Right atrium auricular region (tissue), 2 donors: ENCODE measurements around the gene THRB. TPM values are rescaled to one million over a fixed set of nuclear protein-coding genes. Genes with fewer than 3 reads are reported as not detected.

Source experiments
- DNase-seq: peaks from one replicate; pipeline ENCODE4 v3.0.0-alpha.2; 2019; ENCODE audit warnings: low spot score
- H3K27ac ChIP-seq, 2 donors: fragments of 200-600 bp; sonication (generic); 1 replicate in 1 of 2; 2 replicates in 1 of 2; pipeline ENCODE4 v1.5.1; 2016 to 2019
- H3K27me3 ChIP-seq, 2 donors: fragments of 200-600 bp; sonication (generic); one replicate each; pipeline versions ENCODE4 v1.5.1 to v1.6.0; 2017 to 2019
- H3K36me3 ChIP-seq: fragments of 200-600 bp; sonication (generic); one replicate; pipeline ENCODE4 v1.5.1; 2016
- H3K4me1 ChIP-seq, 2 donors: fragments of 200-600 bp; sonication (generic); one replicate each; pipeline versions ENCODE4 v1.5.1 to v1.6.0; 2017 to 2019
- H3K4me3 ChIP-seq, 2 donors: fragments of 200-600 bp; sonication (generic); 1 replicate in 1 of 2; 2 replicates in 1 of 2; pipeline ENCODE4 v1.5.1; 2017 to 2019; ENCODE audit warnings: mild to moderate bottlenecking in 1 of 2, moderate library complexity in 1 of 2
- H3K9me3 ChIP-seq, 2 donors: fragments of 200-600 bp; sonication (generic); one replicate each; pipeline ENCODE4 v1.5.1; 2019
- total RNA-seq, 2 donors: library from RNA; depleted of rRNA; stranded (reverse); fragments of >200 nt; gene quantifications; one replicate each; pipeline ENCODE4 v1.1.0, GENCODE V29; 2016
- TF ChIP-seq, protein P1 (sequence below), 2 donors: fragments of 200-600 bp; sonication (generic); IDR thresholded peaks; one replicate each; pipeline ENCODE4 v1.5.1; 2019; ENCODE audit warnings: antibody characterized with exemption in 2 of 2

Gene THRB
- total RNA-seq, 2 donors from 2014 or later = 4.2 to 7.0 TPM

DNA sequence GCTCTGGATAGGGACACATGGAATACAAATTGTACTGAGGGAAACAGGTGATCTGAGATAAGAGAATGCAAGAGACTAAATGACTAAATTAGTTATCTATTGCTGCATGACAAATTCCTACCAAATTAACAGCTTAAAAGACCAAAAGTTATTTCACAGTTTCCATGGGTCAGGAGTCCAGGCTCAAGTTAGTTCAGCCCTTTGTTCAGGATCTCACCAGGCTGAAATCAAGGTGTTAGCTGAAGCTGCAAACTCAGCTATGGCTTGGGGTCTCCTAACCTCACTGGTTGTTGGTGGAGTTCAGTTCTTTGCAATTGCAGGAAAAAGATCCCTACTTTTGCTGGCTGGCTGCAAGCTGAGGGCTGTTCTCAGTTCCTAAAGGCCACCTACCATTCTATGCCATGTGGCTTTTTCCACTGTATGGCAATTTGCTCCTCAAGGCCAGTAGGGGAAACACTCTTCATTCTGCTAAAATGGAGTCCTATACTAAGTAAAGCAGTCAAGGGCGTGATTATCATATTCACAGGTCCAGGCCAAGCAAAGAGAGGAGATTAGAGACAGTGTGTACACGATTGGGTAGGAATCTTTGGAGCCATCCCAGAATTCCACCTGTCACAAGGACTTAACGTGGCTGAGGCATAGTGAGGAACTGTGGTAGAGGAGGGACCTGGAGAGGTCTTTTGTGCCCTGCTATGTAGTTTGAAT, 53.7 kb downstream of the THRB start:
- TF ChIP-seq, protein P1, sequence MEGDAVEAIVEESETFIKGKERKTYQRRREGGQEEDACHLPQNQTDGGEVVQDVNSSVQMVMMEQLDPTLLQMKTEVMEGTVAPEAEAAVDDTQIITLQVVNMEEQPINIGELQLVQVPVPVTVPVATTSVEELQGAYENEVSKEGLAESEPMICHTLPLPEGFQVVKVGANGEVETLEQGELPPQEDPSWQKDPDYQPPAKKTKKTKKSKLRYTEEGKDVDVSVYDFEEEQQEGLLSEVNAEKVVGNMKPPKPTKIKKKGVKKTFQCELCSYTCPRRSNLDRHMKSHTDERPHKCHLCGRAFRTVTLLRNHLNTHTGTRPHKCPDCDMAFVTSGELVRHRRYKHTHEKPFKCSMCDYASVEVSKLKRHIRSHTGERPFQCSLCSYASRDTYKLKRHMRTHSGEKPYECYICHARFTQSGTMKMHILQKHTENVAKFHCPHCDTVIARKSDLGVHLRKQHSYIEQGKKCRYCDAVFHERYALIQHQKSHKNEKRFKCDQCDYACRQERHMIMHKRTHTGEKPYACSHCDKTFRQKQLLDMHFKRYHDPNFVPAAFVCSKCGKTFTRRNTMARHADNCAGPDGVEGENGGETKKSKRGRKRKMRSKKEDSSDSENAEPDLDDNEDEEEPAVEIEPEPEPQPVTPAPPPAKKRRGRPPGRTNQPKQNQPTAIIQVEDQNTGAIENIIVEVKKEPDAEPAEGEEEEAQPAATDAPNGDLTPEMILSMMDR (IDR thresholded peaks at IDR 0.05) = no peak
- no peak overlapping the region for H3K27ac ChIP-seq
- H3K27me3 ChIP-seq = no peaks in the 10 kb centered on the region
- H3K4me3 ChIP-seq = no peak overlapping the region
- no peaks in the 10 kb centered on the region for H3K9me3 ChIP-seq
- no peak for DNase-seq
- H3K36me3 ChIP-seq = no peaks in the 10 kb centered on the region
- H3K4me1 ChIP-seq = no peaks in the 10 kb centered on the region

DNA sequence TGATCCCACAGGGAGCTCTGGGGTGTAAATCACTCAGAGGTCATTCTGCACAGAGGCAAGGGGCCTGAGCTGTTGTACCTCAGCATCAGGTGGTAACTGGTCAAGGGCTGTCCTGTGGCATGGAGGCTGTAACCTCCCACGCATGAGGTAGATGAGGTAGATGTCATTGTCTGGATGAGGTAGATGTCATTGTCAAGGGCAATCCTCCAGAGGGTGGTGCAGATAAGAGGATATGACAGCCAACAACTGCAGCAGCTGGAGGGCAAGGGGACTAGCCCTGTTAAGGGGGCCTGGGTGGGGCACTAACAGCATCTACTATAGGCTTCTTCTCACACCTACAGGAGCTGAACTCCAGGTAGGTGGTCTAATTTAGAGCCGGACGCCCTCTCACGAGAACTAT, 55.6 kb downstream of the THRB start:
- Histone ChIP-seq H3K9me3 (no peaks in the 10 kb centered on the region), H3K27me3 (no peaks in the 10 kb centered on the region), H3K36me3 (no peaks in the 10 kb centered on the region), H3K4me3 (no peak overlapping the region), H3K4me1 (peaks cover 0 to 9% of the 10 kb centered on the region in 2 donors), H3K27ac (no peak overlapping the region)
- DNase-seq = no peak
- TF ChIP-seq, protein P1 (IDR thresholded peaks at IDR 0.05) = no peak

GRCh38 chr3:24437326-24437725, 57.3 kb downstream of the THRB start:
- H3K36me3 ChIP-seq = no peaks in the 10 kb centered on the region
- H3K27me3 ChIP-seq = no peaks in the 10 kb centered on the region
- peaks cover 0 to 17% of the 10 kb centered on the region in 2 donors for H3K4me1 ChIP-seq
- no peak overlapping the region for H3K27ac ChIP-seq
- TF ChIP-seq, protein P1 (IDR thresholded peaks at IDR 0.05) = no peak
- DNase-seq = no peak
- no peaks in the 10 kb centered on the region for H3K9me3 ChIP-seq
- no peak overlapping the region for H3K4me3 ChIP-seq

GRCh38 chr3:24435584-24435983, 59.1 kb downstream of the THRB start:
- Histone ChIP-seq H3K27ac (no peak overlapping the region), H3K27me3 (no peaks in the 10 kb centered on the region), H3K4me3 (no peak overlapping the region), H3K9me3 (peaks cover 0 to 3% of the 10 kb centered on the region in 2 donors), H3K4me1 (peaks cover 0 to 17% of the 10 kb centered on the region in 2 donors), H3K36me3 (no peaks in the 10 kb centered on the region)
- DNase-seq = no peak
- TF ChIP-seq, protein P1 (IDR thresholded peaks at IDR 0.05) = no peak

- Histone ChIP-seq H3K4me3 (no peak overlapping the region), H3K27ac (peak overlapping the region in 1 of 2 donors; percentile 17), H3K4me1 (peaks cover 0 to 17% of the 10 kb centered on the region in 2 donors), H3K9me3 (peaks cover 0 to 11% of the 10 kb centered on the region in 2 donors), H3K36me3 (no peaks in the 10 kb centered on the region), H3K27me3 (no peaks in the 10 kb centered on the region)
- no peak for DNase-seq
- TF ChIP-seq, protein P1 (IDR thresholded peaks at IDR 0.05) = no peak
Measured at GRCh38 chr3:24434651-24435050, 60.0 kb downstream of the THRB start.
